ENCODE data around the gene ACOT11.

Gene ACOT11

GRCh38 chr1:54593571-54594160 lies 45.6 kb downstream of the ACOT11 start:
- H3K4me3 ChIP-seq (ENCODE audit: extremely low read depth, insufficient read depth, low read length, poor library complexity, severe bottlenecking) = no peak overlapping the region
- H3K9me3 ChIP-seq (ENCODE audit: control insufficient read depth, low read length) = no peaks in the 10 kb centered on the region
- 76 to 90% methylated on average over 4 to 6 of the region's 10 CpGs for WGBS, 2 experiments (ENCODE audit: insufficient coverage in 2 of 2)
- no peak overlapping the region for H3K27ac ChIP-seq (ENCODE audit: low read depth, low read length, severe bottlenecking)
- no peaks in the 10 kb centered on the region for H3K4me1 ChIP-seq (ENCODE audit: control insufficient read depth, insufficient read depth, low read length, poor library complexity, severe bottlenecking)
- peaks cover 3% of the 10 kb centered on the region for H3K36me3 ChIP-seq (ENCODE audit: control insufficient read depth, insufficient read depth, low read length)

DNA sequence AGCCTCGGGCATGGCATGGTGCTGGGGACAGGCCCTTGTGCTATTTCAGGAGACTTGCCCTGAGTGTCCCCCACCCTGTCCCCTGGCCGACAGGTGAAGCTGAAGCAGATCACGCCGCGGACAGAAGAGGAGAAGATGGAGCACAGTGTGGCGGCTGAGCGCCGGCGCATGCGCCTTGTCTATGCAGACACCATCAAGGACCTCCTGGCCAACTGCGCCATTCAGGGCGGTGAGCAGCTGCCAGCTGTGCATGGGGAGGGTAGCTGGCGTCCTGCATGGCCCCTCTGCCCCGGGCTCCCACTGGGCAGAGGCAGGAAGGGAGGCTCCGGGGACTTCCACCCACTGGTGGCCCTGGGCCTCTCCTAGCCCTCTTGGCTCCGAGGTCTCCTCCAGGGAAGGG lies 46.4 kb downstream of the ACOT11 start:
- no peaks in the 10 kb centered on the region for H3K9me3 ChIP-seq (ENCODE audit: control insufficient read depth, low read length)
- no peak overlapping the region for H3K27ac ChIP-seq (ENCODE audit: low read depth, low read length, severe bottlenecking)
- H3K36me3 ChIP-seq (ENCODE audit: control insufficient read depth, insufficient read depth, low read length) = peaks cover 3% of the 10 kb centered on the region
- no peak overlapping the region for H3K4me3 ChIP-seq (ENCODE audit: extremely low read depth, insufficient read depth, low read length, poor library complexity, severe bottlenecking)
- no peaks in the 10 kb centered on the region for H3K4me1 ChIP-seq (ENCODE audit: control insufficient read depth, insufficient read depth, low read length, poor library complexity, severe bottlenecking)
- WGBS, 2 experiments (ENCODE audit: insufficient coverage in 2 of 2) = 95 to 96% methylated on average over 10 to 16 of the region's 16 CpGs

DNA sequence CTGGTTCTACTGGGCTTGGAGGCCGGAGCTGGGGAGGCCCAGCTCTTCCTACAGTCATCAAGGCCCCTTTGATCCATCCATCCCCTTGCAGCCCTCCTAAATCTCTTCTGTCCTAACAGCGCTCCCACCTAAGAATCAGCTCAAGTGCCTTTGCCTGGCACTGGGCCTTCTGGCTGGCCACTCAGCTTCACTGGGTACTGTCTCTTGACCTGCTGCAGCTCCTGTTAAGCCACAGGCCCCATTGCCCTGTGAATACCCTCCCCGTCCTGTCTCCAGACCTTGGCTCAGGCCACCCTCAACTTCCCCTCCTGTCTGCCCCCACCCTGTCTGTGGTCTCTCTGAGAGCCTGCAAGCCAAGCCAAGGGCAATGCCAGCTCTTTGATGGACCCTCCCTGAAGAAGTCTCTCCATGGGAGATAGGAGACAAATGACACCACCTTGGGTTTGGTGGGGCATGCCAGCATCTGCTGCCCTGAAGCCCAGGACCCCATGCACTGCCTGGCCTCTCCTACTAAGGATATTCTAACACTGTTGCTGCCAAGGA lies 48.0 kb downstream of the ACOT11 start:
- WGBS, 2 experiments (ENCODE audit: insufficient coverage in 2 of 2) = 96 to 100% methylated on average over 3 of the region's 3 CpGs
- no peaks in the 10 kb centered on the region for H3K9me3 ChIP-seq (ENCODE audit: control insufficient read depth, low read length)
- H3K4me3 ChIP-seq (ENCODE audit: extremely low read depth, insufficient read depth, low read length, poor library complexity, severe bottlenecking) = no peak overlapping the region
- H3K36me3 ChIP-seq (ENCODE audit: control insufficient read depth, insufficient read depth, low read length) = peaks cover 3% of the 10 kb centered on the region
- H3K4me1 ChIP-seq (ENCODE audit: control insufficient read depth, insufficient read depth, low read length, poor library complexity, severe bottlenecking) = no peaks in the 10 kb centered on the region
- H3K27ac ChIP-seq (ENCODE audit: low read depth, low read length, severe bottlenecking) = no peak overlapping the region

DNA sequence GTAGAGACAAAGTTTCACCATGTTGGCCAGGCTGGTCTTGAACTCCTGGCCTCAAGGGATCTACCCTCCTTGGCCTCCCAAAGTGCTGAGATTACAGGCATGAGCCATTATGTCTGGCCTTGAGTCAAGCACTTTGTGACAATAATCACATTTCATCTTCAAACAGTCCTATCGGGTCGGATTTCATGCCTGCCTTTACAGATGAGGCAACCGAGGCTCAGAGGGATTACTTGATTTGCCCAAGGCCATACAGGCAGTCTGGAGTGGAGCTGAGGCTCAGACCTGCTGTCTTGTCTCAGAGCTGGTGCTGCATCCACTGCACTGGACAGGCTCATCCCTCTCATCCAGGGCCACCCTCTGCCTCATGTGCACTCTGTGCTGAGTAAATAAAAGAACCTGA lies 48.7 kb downstream of the ACOT11 start:
- no peaks in the 10 kb centered on the region for H3K9me3 ChIP-seq (ENCODE audit: control insufficient read depth, low read length)
- H3K4me3 ChIP-seq (ENCODE audit: extremely low read depth, insufficient read depth, low read length, poor library complexity, severe bottlenecking) = no peak overlapping the region
- H3K4me1 ChIP-seq (ENCODE audit: control insufficient read depth, insufficient read depth, low read length, poor library complexity, severe bottlenecking) = no peaks in the 10 kb centered on the region
- H3K27ac ChIP-seq (ENCODE audit: low read depth, low read length, severe bottlenecking) = no peak overlapping the region
- WGBS, 2 experiments (ENCODE audit: insufficient coverage in 2 of 2) = 89 to 100% methylated on average over 3 of the region's 3 CpGs
- H3K36me3 ChIP-seq (ENCODE audit: control insufficient read depth, insufficient read depth, low read length) = peaks cover 3% of the 10 kb centered on the region

- H3K9me3 ChIP-seq (ENCODE audit: control insufficient read depth, low read length) = no peaks in the 10 kb centered on the region
- H3K4me1 ChIP-seq (ENCODE audit: control insufficient read depth, insufficient read depth, low read length, poor library complexity, severe bottlenecking) = no peaks in the 10 kb centered on the region
- peaks cover 3% of the 10 kb centered on the region for H3K36me3 ChIP-seq (ENCODE audit: control insufficient read depth, insufficient read depth, low read length)
- no peak overlapping the region for H3K4me3 ChIP-seq (ENCODE audit: extremely low read depth, insufficient read depth, low read length, poor library complexity, severe bottlenecking)
- no peak overlapping the region for H3K27ac ChIP-seq (ENCODE audit: low read depth, low read length, severe bottlenecking)
- WGBS, 2 experiments (ENCODE audit: insufficient coverage in 2 of 2) = 42 to 70% methylated on average over 2 of the region's 3 CpGs
These were observed 49.5 kb downstream of the ACOT11 start for GRCh38 chr1:54597455-54598030.

DNA sequence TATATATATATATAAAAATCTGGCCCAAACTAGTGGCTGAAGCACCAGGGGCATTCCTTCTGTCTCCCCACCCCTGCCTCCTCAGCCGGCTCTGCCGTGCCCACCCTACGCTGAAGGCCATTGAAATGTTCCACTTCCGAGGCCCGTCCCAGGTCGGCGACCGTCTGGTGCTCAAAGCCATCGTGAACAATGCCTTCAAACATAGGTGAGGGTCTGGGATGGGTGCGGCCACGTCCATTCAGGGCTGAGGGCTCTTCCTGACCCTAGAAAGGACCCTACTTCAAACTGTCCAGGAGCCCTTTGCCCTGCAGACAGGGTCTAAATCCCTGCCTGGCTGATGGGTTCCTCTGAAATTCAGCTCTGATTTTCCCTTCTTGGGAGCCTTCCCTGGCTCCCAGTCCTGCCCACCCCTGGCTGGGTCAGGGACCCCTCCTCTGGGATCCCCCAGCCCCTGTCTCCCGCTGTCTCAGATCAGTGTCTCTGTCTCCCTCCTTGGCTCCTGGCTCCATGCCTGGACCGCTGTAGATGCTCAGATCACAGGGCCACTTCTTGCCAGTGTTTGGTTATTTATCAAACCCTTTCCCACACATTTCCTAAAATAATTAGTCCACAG lies 51.3 kb downstream of the ACOT11 start:
- H3K27ac ChIP-seq (ENCODE audit: low read depth, low read length, severe bottlenecking) = no peak overlapping the region
- no peaks in the 10 kb centered on the region for H3K4me1 ChIP-seq (ENCODE audit: control insufficient read depth, insufficient read depth, low read length, poor library complexity, severe bottlenecking)
- WGBS, 2 experiments (ENCODE audit: insufficient coverage in 2 of 2) = 92 to 93% methylated on average over 10 to 13 of the region's 13 CpGs
- H3K9me3 ChIP-seq (ENCODE audit: control insufficient read depth, low read length) = no peaks in the 10 kb centered on the region
- H3K4me3 ChIP-seq (ENCODE audit: extremely low read depth, insufficient read depth, low read length, poor library complexity, severe bottlenecking) = no peak overlapping the region
- H3K36me3 ChIP-seq (ENCODE audit: control insufficient read depth, insufficient read depth, low read length) = peaks cover 3% of the 10 kb centered on the region

DNA sequence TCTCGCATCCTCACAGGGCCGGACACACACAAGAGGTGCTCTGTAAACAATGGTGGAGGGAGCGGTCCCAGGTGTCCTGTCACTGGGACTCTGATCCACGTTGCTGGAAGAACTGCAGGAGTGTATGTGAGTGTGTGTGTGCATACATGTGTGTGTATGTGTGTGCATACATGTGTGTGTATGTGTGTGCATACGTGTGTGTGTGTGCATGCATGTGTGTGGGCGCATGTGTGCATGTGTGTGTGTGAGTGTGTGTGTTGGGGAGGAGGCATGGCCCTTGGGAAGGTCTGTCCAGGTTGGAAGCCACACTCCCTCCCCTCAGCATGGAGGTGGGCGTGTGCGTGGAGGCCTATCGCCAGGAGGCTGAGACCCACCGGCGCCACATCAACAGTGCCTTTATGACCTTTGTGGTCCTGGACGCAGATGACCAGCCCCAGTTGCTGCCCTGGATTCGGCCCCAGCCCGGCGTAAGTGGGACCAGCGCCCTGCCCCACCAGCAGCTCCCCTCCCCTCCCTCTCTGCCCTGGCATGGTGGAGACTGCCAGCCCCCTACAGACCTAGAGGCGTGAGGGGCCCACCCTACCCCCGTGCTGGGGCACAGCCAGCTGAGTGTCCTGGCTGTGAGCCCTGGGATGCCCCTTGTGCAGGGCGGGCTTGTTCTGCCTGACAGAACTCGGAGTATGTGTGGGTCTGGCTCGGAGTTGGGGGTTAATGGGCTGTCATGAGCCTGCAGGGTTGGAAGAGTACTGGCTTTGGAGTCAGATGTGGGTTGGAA lies 53.1 kb downstream of the ACOT11 start:
- Histone ChIP-seq H3K4me1 (ENCODE audit: control insufficient read depth, insufficient read depth, low read length, poor library complexity, severe bottlenecking) (no peaks in the 10 kb centered on the region), H3K9me3 (ENCODE audit: control insufficient read depth, low read length) (no peaks in the 10 kb centered on the region), H3K27ac (ENCODE audit: low read depth, low read length, severe bottlenecking) (no peak overlapping the region), H3K36me3 (ENCODE audit: control insufficient read depth, insufficient read depth, low read length) (peaks cover 3% of the 10 kb centered on the region), H3K4me3 (ENCODE audit: extremely low read depth, insufficient read depth, low read length, poor library complexity, severe bottlenecking) (no peak overlapping the region)
- 85 to 95% methylated on average over 9 to 13 of the region's 21 CpGs for WGBS, 2 experiments (ENCODE audit: insufficient coverage in 2 of 2)

DNA sequence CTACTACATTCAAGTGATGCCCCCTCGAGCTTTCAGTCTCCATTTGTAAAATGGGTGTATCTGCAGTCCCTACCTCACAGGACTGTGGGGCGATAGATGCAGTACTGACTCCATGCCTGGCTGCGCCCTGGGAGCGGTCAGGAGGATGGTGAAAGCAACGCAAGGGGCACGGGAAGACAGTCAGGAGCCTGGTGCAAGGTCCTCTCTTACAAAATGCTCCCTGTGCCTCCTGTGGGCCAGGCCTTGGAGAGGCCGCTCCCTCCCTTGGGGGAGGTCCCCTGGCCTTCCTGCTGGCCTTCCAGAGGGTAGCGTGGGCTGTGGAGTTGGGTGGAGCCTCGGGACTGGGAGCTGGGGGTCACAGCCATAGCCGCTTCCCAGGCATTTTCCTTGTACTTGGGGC lies 53.7 kb downstream of the ACOT11 start:
- Histone ChIP-seq H3K4me1 (ENCODE audit: control insufficient read depth, insufficient read depth, low read length, poor library complexity, severe bottlenecking) (no peaks in the 10 kb centered on the region), H3K27ac (ENCODE audit: low read depth, low read length, severe bottlenecking) (no peak overlapping the region), H3K4me3 (ENCODE audit: extremely low read depth, insufficient read depth, low read length, poor library complexity, severe bottlenecking) (no peak overlapping the region), H3K9me3 (ENCODE audit: control insufficient read depth, low read length) (no peaks in the 10 kb centered on the region), H3K36me3 (ENCODE audit: control insufficient read depth, insufficient read depth, low read length) (peaks cover 3% of the 10 kb centered on the region)
- WGBS, 2 experiments (ENCODE audit: insufficient coverage in 2 of 2) = 94 to 95% methylated on average over 9 of the region's 10 CpGs

DNA sequence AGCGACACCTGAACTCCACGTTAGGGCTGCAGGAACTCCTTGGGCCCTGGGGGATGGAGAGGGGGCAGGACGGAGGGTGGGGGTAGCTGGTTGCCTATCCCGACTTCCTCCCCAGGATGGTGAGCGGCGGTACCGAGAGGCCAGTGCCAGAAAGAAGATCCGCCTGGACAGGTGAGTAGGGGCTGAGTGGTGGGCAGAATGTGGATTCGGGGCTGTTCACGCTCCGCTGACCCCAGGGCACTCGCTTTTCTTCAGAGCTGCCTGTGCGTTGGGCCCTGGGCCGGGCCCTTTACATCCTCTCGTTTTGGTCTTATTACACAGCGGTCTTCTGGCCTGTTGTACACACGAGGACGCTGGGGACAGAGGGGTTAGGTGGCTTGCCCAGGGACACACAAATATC lies 54.5 kb downstream of the ACOT11 start:
- Histone ChIP-seq H3K36me3 (ENCODE audit: control insufficient read depth, insufficient read depth, low read length) (peaks cover 3% of the 10 kb centered on the region), H3K4me3 (ENCODE audit: extremely low read depth, insufficient read depth, low read length, poor library complexity, severe bottlenecking) (no peak overlapping the region), H3K9me3 (ENCODE audit: control insufficient read depth, low read length) (no peaks in the 10 kb centered on the region), H3K27ac (ENCODE audit: low read depth, low read length, severe bottlenecking) (no peak overlapping the region), H3K4me1 (ENCODE audit: control insufficient read depth, insufficient read depth, low read length, poor library complexity, severe bottlenecking) (no peaks in the 10 kb centered on the region)
- 86 to 93% methylated on average over 14 to 15 of the region's 18 CpGs for WGBS, 2 experiments (ENCODE audit: insufficient coverage in 2 of 2)

- WGBS, 2 experiments (ENCODE audit: insufficient coverage in 2 of 2) = 88 to 96% methylated on average over 5 to 6 of the region's 6 CpGs
- Histone ChIP-seq H3K4me1 (ENCODE audit: control insufficient read depth, insufficient read depth, low read length, poor library complexity, severe bottlenecking) (no peaks in the 10 kb centered on the region), H3K36me3 (ENCODE audit: control insufficient read depth, insufficient read depth, low read length) (peaks cover under 1% of the 10 kb centered on the region), H3K4me3 (ENCODE audit: extremely low read depth, insufficient read depth, low read length, poor library complexity, severe bottlenecking) (no peak overlapping the region), H3K27ac (ENCODE audit: low read depth, low read length, severe bottlenecking) (no peak overlapping the region), H3K9me3 (ENCODE audit: control insufficient read depth, low read length) (no peaks in the 10 kb centered on the region)
These were observed 55.2 kb downstream of the ACOT11 start for GRCh38 chr1:54603241-54603640.
